GM19351 (cell line): ENCODE data around the gene FAM53B.
A peak's percentile ranks its signal among the peaks of the same experiment; 100 is the strongest.

Experiments
- ATAC-seq: cut with Tn5 transposase; IDR thresholded peaks from one replicate; pipeline ENCODE4 v1.9.1; 2021; ENCODE audit warnings: mild to moderate bottlenecking, moderate library complexity; ENCODE audit not compliant: unreplicated experiment

FAM53B gene

GRCh38 chr10:124730790-124731189 is 13.4 kb downstream of the FAM53B start:
- ATAC-seq: no peak

- ATAC-seq: no peak
Observed at GRCh38 chr10:124728830-124729661, 15.1 kb downstream of the FAM53B start.

GRCh38 chr10:124728071-124728829 is 15.9 kb downstream of the FAM53B start:
- ATAC-seq: peak; percentile 29

GRCh38 chr10:124727361-124727960 is 16.7 kb downstream of the FAM53B start:
- ATAC-seq: no peak

- ATAC-seq: no peak
Observed at GRCh38 chr10:124725791-124726190, 18.4 kb downstream of the FAM53B start.

GRCh38 chr10:124725171-124725631 is 19.0 kb downstream of the FAM53B start:
- ATAC-seq: no peak

- ATAC-seq: no peak
Observed at GRCh38 chr10:124724279-124725027, 19.7 kb downstream of the FAM53B start.

GRCh38 chr10:124723826-124724225 is 20.4 kb downstream of the FAM53B start:
- no peak for ATAC-seq

GRCh38 chr10:124722798-124723783 is 21.1 kb downstream of the FAM53B start:
- ATAC-seq: peak; percentile 76

GRCh38 chr10:124721330-124722045 is 22.7 kb downstream of the FAM53B start:
- ATAC-seq: no peak

GRCh38 chr10:124719213-124719851 is 24.8 kb downstream of the FAM53B start:
- peak; percentile 41 for ATAC-seq

- peak; percentile 55 for ATAC-seq
Observed at GRCh38 chr10:124717911-124718741, 26.1 kb downstream of the FAM53B start.

- ATAC-seq: no peak
Observed at GRCh38 chr10:124717041-124717757, 27.0 kb downstream of the FAM53B start.

- ATAC-seq: no peak
Observed at GRCh38 chr10:124716369-124716768, 27.8 kb downstream of the FAM53B start.

GRCh38 chr10:124715439-124715838 is 28.7 kb downstream of the FAM53B start:
- no peak for ATAC-seq

- no peak for ATAC-seq
Observed at GRCh38 chr10:124713679-124714255, 30.4 kb downstream of the FAM53B start.
